Smooth muscle cell (in vitro differentiated cells): ENCODE results near the gene SNX32. TPM values are rescaled to one million over a fixed set of nuclear protein-coding genes. Genes with fewer than 3 reads are reported as not detected.

Experiments
- DNase-seq: peaks from one replicate; lab custom pipeline; 2025; ENCODE audit not compliant: unreplicated experiment; lab: John Stamatoyannopoulos, UW
- H2AFZ ChIP-seq: fragments of 200-600 bp; sonication (generic); 2 replicates; pipeline ENCODE4 v1.6.0; 2016; ENCODE audit warnings: antibody characterized with exemption, low read depth, mild to moderate bottlenecking
- H3F3A ChIP-seq: fragments of 200-600 bp; sonication (generic); 2 replicates; pipeline ENCODE4 v1.6.0; 2017; ENCODE audit warnings: antibody characterized with exemption, low read depth
- H3K27ac ChIP-seq: fragments of 200-600 bp; sonication (generic); 2 replicates; pipeline ENCODE4 v1.5.1; 2016; ENCODE audit warnings: low read depth, mild to moderate bottlenecking
- H3K27me3 ChIP-seq: fragments of 200-600 bp; sonication (generic); 2 replicates; pipeline ENCODE4 v1.6.1; 2016; ENCODE audit warnings: low read depth, mild to moderate bottlenecking
- H3K36me3 ChIP-seq: fragments of 200-600 bp; sonication (generic); 2 replicates; pipeline ENCODE4 v1.5.1; 2016; ENCODE audit warnings: low read depth
- H3K4me1 ChIP-seq: fragments of 200-600 bp; sonication (generic); 2 replicates; pipeline ENCODE4 v1.5.1; 2016; ENCODE audit warnings: low read depth
- H3K4me2 ChIP-seq: fragments of 200-600 bp; sonication (generic); 2 replicates; pipeline ENCODE4 v1.6.0; 2016; ENCODE audit warnings: mild to moderate bottlenecking
- H3K4me3 ChIP-seq: fragments of 200-600 bp; sonication (generic); 2 replicates; pipeline ENCODE4 v1.5.1; 2016; ENCODE audit warnings: mild to moderate bottlenecking
- H3K79me2 ChIP-seq: fragments of 200-600 bp; sonication (generic); 2 replicates; pipeline ENCODE4 v1.6.0; 2016; ENCODE audit warnings: low read depth, mild to moderate bottlenecking
- H3K9ac ChIP-seq: fragments of 200-600 bp; sonication (generic); 2 replicates; pipeline ENCODE4 v1.6.0; 2016; ENCODE audit warnings: low read depth
- H3K9me3 ChIP-seq: fragments of 200-600 bp; sonication (generic); replicated peaks from 2 replicates; pipeline ENCODE4 v1.5.1; 2016; ENCODE audit warnings: low read depth
- H4K20me1 ChIP-seq: fragments of 200-600 bp; sonication (generic); 2 replicates; pipeline ENCODE4 v1.6.0; 2016; ENCODE audit warnings: low read depth
- WGBS: methylation state at CpG from one replicate; pipeline ENCODE4 v1.1.7; 2016; ENCODE audit warnings: low lambda C conversion rate; 5-methylcytosine and 5-hydroxymethylcytosine counted together
- polyA plus RNA-seq: library from polyadenylated mRNA; unstranded; fragments of >200 nt; fragmentation: Nextera tagmentation; extraction: Ambion mirVana; gene quantifications from 2 replicates; pipeline ENCODE4 v1.2.1, GENCODE V29; 2016
- total RNA-seq: library from RNA; depleted of rRNA; stranded (reverse); fragments of >200 nt; gene quantifications from 2 replicates; pipeline ENCODE4 v1.2.3, GENCODE V29; 2014
- TF ChIP-seq, protein P1 (sequence below): fragments of 200-600 bp; sonication (generic); IDR thresholded peaks from 2 replicates; pipeline ENCODE4 v1.5.1; 2017; ENCODE audit warnings: borderline replicate concordance, mild to moderate bottlenecking, antibody characterized with exemption; ENCODE audit not compliant: insufficient read depth, poor library complexity, severe bottlenecking

Gene SNX32
- total RNA-seq: 0.63 and 1.2 TPM in 2 replicates
- polyA plus RNA-seq: 1.1 and 3.3 TPM in 2 replicates

DNA sequence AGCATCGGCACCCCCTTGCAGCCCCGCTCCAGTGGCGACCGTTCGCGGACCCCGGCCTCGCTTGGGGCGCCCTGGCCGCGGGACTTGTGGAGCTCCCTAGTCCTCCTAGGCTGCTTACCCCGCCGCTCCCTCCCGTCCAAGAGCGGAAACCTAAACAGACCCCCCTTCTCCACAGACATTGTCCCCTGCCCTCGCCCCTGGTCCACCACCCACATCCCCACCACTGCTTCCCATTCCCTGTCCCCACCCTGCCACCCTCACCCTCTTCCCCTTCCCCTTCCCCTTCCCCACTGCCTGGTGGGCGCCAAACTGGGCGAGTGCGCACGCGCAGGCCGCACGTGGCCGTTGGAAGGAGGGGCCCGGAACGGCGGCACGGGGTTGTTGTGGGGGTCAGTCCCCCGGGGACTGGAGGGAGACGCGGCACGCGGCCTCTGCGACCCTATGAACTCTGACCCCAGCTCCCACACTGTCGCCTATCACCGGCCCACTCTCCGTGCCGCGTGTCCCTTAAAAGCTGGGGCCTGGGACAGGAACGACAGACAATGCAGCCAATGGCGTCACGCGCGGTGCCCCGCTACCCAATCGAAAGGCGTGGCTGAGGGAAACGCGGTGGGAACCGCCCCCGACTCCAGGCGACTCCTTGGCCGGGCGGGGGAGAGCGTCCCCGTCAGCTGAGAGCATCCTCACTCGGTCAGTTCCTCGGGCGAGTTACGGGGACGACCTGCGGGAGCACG lies at the start of gene SNX32:
Gene SNX32, plus strand, starts transcription at position 667 of the 734 bp plus-strand sequence. CDS start 103 bp downstream, outside the sequence.
- H3K27me3 ChIP-seq: no peaks in the 10 kb centered on the region
- 3% methylated on average over 47 of the region's 63 CpGs for WGBS
- H3F3A ChIP-seq: no peaks in the 10 kb centered on the region
- peak within 1 kb of the TSS; percentile 85 for H2AFZ ChIP-seq
- H3K27ac ChIP-seq: no peak within 1 kb of the TSS
- H3K4me3 ChIP-seq: peak within 1 kb of the TSS; percentile 73
- TF ChIP-seq, protein P1, sequence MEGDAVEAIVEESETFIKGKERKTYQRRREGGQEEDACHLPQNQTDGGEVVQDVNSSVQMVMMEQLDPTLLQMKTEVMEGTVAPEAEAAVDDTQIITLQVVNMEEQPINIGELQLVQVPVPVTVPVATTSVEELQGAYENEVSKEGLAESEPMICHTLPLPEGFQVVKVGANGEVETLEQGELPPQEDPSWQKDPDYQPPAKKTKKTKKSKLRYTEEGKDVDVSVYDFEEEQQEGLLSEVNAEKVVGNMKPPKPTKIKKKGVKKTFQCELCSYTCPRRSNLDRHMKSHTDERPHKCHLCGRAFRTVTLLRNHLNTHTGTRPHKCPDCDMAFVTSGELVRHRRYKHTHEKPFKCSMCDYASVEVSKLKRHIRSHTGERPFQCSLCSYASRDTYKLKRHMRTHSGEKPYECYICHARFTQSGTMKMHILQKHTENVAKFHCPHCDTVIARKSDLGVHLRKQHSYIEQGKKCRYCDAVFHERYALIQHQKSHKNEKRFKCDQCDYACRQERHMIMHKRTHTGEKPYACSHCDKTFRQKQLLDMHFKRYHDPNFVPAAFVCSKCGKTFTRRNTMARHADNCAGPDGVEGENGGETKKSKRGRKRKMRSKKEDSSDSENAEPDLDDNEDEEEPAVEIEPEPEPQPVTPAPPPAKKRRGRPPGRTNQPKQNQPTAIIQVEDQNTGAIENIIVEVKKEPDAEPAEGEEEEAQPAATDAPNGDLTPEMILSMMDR: no peak
- peaks cover 14% of the 10 kb centered on the region for H3K4me1 ChIP-seq
- H3K9ac ChIP-seq: peak within 1 kb of the TSS; percentile 49
- peak; percentile 73 for DNase-seq
- H3K79me2 ChIP-seq: no peaks in the 10 kb centered on the region
- no peaks in the 10 kb centered on the region for H3K36me3 ChIP-seq
- H3K9me3 ChIP-seq: no peaks in the 10 kb centered on the region
- H3K4me2 ChIP-seq: peak within 1 kb of the TSS; percentile 90
- no peaks in the 10 kb centered on the region for H4K20me1 ChIP-seq

DNA sequence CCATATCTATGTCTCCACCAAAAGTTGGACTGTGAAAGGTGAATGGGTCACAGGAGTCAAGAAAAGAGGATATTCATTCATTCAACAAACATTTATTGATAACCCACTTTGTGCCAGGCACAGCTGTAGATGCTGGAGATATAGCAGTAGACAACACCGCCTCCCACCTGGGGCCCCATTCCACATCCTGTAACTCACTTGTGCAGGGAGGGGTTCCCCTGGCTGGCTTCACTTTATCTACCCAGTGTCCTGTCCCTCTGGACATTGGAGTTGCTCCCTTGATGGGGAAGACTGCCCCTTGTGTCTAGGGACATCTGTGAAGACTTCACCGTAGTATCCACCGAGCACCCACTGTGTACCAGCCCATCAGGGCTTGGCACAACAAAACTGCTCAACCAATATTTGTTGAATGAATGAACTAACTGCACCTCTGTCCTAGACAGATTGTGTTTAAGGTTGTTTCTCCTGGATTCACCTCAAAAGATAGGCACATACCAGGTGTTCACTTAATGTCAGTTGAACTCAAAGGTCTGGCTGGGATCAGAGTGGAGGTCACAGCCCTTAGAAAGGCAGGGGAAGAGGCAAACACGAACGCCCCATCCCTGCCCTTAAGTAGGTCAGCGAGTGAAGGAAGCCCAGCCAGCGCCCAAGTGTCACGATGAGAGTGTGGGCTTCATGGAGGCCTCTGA lies 48.3 kb upstream of the SNX32 start:
- Histone ChIP-seq H3K4me1 (peaks cover 5% of the 10 kb centered on the region), H3K4me3 (no peak overlapping the region), H3K9me3 (no peaks in the 10 kb centered on the region), H3K36me3 (no peaks in the 10 kb centered on the region), H3K79me2 (peaks cover 4% of the 10 kb centered on the region), H3K9ac (no peak overlapping the region), H2AFZ (no peak overlapping the region), H3F3A (peaks cover 9% of the 10 kb centered on the region), H4K20me1 (no peaks in the 10 kb centered on the region), H3K27ac (no peak overlapping the region), H3K27me3 (peaks cover 52% of the 10 kb centered on the region), H3K4me2 (no peak overlapping the region)
- TF ChIP-seq, protein P1: no peak
- WGBS: 79% methylated on average over 8 of the region's 8 CpGs
- no peak for DNase-seq

DNA sequence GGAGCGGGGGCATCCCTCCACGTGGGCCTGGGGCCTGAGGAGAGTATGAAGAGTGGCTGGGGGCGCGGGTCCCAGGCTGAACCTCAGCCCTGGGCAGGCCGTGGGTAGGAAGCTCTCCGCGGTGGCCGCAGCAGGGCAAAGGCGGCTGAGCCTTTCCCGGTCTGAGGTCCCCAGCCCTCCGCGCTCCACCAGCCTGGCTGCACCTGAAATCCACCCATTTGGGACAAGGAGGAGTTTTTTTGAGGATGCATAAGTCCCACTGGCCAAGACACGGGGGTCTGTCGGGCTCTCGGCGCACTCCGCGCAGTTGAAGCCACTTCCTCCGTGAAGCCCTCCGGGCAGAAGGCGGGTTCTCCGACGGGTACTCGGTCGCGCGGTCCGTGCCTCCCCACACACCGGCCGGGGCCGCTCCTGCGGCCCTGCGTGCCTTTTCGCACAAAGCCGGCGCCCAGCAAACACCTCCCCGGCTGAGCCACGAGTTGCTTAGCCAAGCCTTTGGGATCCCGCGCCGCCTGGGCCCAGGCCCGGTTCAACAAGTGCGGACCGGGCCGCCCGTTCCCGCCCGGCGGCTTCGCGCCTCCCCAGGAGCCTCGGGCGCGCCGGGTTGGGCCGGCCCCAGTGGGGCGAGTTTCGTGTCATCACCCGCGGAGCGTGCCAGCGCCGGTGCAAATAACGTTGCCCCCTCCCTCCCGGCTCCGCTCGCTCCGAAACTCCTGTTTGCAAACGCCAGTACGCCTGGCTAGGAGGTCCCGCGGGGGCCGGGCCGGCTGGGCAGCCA lies 47.6 kb upstream of the SNX32 start:
- peaks cover 5% of the 10 kb centered on the region for H3K4me1 ChIP-seq
- TF ChIP-seq, protein P1: no peak
- H3K27me3 ChIP-seq: peaks cover 52% of the 10 kb centered on the region
- 19% methylated on average over 62 of the region's 74 CpGs for WGBS
- no peak overlapping the region for H3K27ac ChIP-seq
- H3K9ac ChIP-seq: no peak overlapping the region
- H3K4me2 ChIP-seq: peak overlapping the region; percentile 83
- H3K9me3 ChIP-seq: no peaks in the 10 kb centered on the region
- peak overlapping the region; percentile 57 for H3K4me3 ChIP-seq
- no peak overlapping the region for H2AFZ ChIP-seq
- H4K20me1 ChIP-seq: no peaks in the 10 kb centered on the region
- peaks cover 9% of the 10 kb centered on the region for H3F3A ChIP-seq
- no peaks in the 10 kb centered on the region for H3K36me3 ChIP-seq
- no peak for DNase-seq
- peaks cover 4% of the 10 kb centered on the region for H3K79me2 ChIP-seq
